ENCODE measurements around the gene FRMPD3.

FRMPD3 gene

DNA sequence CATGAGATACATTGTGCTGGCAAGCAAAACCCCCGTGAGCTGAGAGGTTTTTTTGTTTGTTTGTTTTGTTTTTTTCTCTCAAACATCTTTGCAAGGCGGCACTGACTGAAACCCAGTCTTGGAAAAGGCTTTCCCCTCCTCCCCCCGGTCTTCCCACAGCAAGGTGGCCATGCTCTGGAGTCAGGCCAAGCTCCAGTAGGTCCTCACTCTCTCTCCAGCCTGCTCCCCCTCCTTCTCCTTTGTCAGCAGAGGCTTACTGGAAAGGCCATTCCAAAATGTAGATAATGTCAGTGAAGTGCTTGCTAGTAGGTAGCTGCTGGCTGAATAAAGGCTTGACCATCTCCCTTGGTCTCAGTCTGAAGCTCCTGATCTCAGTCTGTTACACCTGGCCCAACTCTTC, 32.6 kb downstream of the FRMPD3 start:
- no peak for DNase-seq (ENCODE audit: low spot score)

DNA sequence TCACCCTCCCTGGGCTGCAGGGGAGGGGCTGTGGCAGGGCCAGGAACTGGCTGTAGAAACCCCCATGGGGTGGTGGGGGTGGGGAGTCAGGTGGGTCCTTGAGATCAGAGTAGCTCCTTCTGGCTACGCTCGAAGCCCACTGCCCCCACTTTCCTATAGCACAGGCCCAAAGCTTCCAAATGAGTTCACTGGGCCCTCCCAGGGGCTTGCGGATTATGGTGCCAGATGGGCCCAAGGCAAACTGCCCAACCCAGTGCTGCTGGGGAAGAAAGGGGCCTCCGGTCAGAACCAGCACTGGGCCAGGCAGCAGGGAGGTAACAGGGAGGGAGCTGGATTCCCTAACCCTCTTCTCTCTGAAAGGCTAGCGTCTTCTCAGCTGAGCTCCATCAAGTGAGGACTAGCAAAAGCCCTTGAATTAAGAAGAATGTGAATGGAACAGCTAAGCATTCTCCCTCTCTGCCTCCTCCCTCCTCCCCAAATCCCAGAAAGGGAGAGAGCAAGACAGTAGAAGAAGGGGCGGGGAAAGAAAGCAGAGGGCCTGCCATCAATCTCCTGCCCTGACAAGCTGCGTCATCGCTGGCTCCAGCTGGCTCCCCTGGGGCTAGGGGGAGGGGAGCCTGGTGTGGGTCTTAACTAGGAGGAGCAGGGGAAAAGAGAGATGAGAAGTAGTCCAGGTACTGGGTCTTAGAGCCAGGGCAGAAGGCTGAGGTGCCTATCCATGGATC, 34.7 kb downstream of the FRMPD3 start:
- DNase-seq (ENCODE audit: low spot score): no peak

DNA sequence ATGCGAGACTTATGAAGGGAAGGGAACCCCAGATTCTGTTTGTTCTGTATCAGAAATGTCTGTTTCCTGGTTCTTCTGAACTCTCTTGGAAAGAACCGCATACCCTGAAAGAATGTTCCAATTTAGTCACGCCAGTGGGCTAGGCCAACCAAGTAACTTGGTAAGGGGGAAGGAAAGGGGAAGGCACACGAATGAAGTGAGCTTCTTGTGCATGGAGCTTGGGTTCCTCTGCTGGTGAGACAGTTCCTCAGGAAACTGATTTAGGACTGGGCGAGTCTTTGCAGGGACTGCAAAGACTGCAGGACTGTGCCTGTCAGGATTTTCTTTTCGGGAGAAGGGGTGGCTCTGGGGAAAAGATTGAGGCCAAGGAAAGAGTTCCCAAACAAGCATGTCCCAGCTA, 35.6 kb downstream of the FRMPD3 start:
- peak; percentile 8 for DNase-seq (ENCODE audit: low spot score)

DNA sequence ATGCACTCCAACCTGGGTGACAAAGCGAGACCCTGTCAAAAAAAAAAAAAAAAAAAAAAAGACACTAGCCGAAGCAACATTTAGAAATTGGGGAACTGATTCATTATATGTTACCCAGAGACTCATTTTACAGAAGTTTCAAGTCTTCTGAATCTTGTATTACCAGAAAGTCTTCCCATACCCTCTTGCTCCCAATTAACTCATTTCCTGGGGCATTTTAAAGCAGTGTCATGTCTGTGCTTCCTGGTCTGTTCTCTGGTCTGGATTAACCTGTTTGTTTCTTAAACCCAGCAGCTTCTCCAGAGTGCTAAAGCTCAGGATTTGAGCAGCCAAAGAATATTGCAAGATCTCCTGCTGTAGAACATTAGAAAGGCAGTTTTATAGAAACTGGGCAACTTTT, 43.7 kb downstream of the FRMPD3 start:
- no peak for DNase-seq (ENCODE audit: low spot score)

DNA sequence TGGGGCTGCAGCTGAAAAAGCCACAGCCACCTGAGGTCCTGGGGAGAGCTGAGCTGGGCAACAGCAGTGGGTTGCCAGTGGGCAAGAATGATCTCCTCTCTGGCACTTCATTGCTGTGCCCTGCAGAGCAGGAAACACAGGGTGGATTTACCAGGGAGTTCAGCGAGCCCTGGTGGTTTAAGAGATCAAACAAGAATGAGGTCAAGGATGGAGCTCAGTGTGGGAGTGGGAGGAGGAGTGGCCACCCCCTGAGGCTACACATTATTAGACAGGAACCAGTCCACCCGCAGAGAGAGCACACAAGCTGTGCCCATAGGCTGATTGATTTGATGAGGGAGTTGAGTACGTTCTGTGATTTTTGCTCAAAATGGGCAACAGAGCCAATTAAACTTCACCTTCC, 47.3 kb downstream of the FRMPD3 start:
- DNase-seq (ENCODE audit: low spot score): no peak
